ENCODE data around the gene B3GNT8.

The B3GNT8 gene

DNA sequence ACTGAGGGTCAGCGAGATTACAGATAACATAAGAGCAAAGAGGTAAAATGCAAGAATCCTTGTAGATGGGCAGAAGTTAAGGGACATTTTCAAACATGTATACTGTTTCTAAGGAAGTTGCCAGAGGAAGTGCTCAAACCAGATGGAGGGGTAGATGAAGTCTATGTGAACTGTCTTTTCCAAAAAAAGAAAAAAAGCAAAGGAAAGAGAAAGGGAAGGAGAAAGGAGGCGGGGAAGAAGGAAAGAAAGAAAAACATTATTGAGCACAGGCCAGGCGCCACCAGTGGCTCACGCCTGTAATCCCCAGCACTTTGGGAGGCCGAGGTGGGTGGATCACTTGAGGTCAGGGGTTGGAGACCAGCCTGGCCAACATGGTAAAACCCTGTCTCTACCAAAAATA is 7.3 kb upstream of the B3GNT8 start:
- peaks cover 28% of the 10 kb centered on the region for H3K36me3 ChIP-seq (ENCODE audit: control insufficient read depth, low read depth, low read length)
- no peaks in the 10 kb centered on the region for H3K9me3 ChIP-seq (ENCODE audit: control insufficient read depth, low read depth, low read length)
- H3K27me3 ChIP-seq (ENCODE audit: control insufficient read depth, insufficient read depth, low read length), result no peaks in the 10 kb centered on the region
- no peaks in the 10 kb centered on the region for H3K4me1 ChIP-seq (ENCODE audit: control insufficient read depth, low read depth, low read length)
- no peak overlapping the region for H3K4me3 ChIP-seq (ENCODE audit: low read length)
- H3K9ac ChIP-seq (ENCODE audit: low read length), result no peak overlapping the region
- no peak overlapping the region for H3K27ac ChIP-seq (ENCODE audit: low read length)

DNA sequence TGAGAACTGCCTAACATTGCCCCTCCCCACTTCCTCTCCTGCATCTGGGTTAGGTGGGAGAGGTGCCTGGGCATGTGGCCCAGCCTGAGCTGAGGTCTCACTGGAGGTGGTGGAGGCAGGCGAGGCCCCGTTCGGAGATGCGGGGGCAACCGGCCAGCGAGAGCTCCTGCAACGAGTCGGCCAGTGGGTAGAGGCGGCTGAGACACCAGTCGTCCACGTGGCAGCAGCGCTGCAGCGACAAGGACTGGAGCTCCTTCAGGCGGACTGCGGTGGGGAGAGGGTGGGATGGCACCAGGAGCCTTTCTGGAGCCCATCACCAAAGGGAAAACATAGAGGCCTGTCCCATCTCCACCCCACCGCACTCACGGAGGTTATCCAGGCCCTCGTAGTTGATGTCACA is 6.0 kb upstream of the B3GNT8 start:
- H3K9me3 ChIP-seq (ENCODE audit: control insufficient read depth, low read depth, low read length), result no peaks in the 10 kb centered on the region
- peaks cover 28% of the 10 kb centered on the region for H3K36me3 ChIP-seq (ENCODE audit: control insufficient read depth, low read depth, low read length)
- H3K4me1 ChIP-seq (ENCODE audit: control insufficient read depth, low read depth, low read length), result no peaks in the 10 kb centered on the region
- no peak overlapping the region for H3K4me3 ChIP-seq (ENCODE audit: low read length)
- no peak overlapping the region for H3K9ac ChIP-seq (ENCODE audit: low read length)
- H3K27me3 ChIP-seq (ENCODE audit: control insufficient read depth, insufficient read depth, low read length), result no peaks in the 10 kb centered on the region
- H3K27ac ChIP-seq (ENCODE audit: low read length), result no peak overlapping the region

DNA sequence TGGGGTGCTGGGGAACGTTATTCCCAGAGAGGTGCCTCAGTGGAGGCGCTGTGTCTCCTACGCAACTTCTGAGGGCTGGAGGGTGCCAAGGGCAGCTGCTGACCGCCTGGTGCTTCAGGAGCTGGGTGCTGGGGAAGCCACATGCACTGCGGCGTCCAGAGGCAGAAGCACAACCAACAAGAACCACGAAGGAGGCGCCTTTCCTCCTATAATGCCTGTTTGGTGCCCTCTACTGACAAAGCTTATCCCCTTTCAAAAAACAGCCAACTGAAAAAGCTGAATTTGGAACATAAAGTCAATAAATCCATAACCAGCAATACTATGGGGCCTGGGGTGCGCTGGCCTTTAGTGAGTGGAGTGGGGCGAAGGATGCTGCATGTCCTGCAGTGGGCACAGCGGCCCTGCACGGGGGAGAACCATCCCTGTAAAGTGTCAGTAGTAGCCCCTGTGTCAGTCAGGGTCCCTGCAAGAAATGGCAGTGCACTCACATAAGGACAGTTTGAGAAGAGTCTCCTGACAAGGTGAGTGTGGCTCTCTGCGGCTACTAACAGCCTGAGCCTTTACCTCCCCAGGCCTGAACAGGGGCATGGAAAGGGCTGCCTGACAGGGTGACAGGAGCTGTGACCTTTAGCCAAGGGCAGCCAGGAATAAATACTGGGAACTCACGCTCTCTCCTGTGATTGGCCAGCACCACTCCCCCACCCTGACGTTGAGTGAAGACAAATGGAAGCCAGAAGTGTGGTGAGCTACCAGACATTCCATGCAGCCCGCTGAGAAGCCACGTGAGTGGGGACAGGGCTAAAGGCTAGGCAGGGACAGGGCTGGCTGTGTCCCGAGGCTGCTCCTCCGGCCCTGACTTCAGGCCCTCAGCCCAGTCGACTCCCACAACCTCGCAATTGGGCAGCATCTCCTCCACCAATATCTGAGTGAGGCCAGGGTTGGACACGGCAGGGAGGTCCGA is 4.5 kb upstream of the B3GNT8 start:
- Histone ChIP-seq H3K4me1 (ENCODE audit: control insufficient read depth, low read depth, low read length) (peaks cover 4% of the 10 kb centered on the region), H3K36me3 (ENCODE audit: control insufficient read depth, low read depth, low read length) (peaks cover 28% of the 10 kb centered on the region), H3K9me3 (ENCODE audit: control insufficient read depth, low read depth, low read length) (no peaks in the 10 kb centered on the region), H3K27me3 (ENCODE audit: control insufficient read depth, insufficient read depth, low read length) (no peaks in the 10 kb centered on the region), H3K4me3 (ENCODE audit: low read length) (no peak overlapping the region), H3K27ac (ENCODE audit: low read length) (no peak overlapping the region), H3K9ac (ENCODE audit: low read length) (no peak overlapping the region)

DNA sequence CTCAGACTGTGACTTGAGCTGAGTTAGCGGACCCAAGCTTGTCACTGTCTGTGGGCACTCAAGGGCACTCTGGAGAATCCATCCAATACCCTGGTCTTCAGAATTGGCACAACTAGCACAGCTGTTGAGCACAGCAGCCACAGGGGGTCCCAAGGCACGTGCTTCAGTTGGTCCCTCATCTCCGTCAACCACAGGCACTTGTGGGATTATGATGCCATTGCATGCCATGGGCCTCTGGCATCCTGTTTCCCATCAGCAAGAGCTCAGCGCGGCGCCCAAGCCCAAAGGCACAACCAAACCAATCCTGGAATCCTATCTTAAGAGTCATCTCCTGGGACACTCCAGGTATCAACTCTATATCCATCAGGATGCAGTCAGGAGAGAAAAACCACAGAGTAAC is 3.7 kb upstream of the B3GNT8 start:
- H3K4me1 ChIP-seq (ENCODE audit: control insufficient read depth, low read depth, low read length), result peaks cover 5% of the 10 kb centered on the region
- no peak overlapping the region for H3K9ac ChIP-seq (ENCODE audit: low read length)
- peaks cover 28% of the 10 kb centered on the region for H3K36me3 ChIP-seq (ENCODE audit: control insufficient read depth, low read depth, low read length)
- no peak overlapping the region for H3K4me3 ChIP-seq (ENCODE audit: low read length)
- H3K27me3 ChIP-seq (ENCODE audit: control insufficient read depth, insufficient read depth, low read length), result no peaks in the 10 kb centered on the region
- H3K27ac ChIP-seq (ENCODE audit: low read length), result no peak overlapping the region
- H3K9me3 ChIP-seq (ENCODE audit: control insufficient read depth, low read depth, low read length), result no peaks in the 10 kb centered on the region

DNA sequence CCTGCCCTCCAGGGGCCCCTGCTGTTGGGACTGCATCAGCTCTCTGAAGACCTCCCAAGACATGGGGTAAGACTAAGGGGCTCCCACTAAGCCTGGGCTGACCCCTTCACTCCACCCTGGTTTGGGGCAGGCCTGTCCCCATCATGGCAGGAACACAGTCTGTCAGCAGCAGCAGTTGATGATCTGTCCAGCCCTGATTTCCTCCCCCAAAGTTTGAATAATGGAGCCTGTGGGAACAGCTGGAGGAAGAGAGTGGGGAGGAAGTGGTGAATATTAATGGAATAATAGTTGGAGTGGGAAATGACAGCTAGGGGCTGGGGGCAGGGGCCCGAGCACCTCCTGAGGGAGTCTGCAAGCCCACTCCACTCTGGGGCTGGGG is 1.3 kb upstream of the B3GNT8 start:
- Histone ChIP-seq H3K4me1 (ENCODE audit: control insufficient read depth, low read depth, low read length) (peaks cover 5% of the 10 kb centered on the region), H3K4me3 (ENCODE audit: low read length) (peak overlapping the region; percentile 62), H3K36me3 (ENCODE audit: control insufficient read depth, low read depth, low read length) (peaks cover 28% of the 10 kb centered on the region)

DNA sequence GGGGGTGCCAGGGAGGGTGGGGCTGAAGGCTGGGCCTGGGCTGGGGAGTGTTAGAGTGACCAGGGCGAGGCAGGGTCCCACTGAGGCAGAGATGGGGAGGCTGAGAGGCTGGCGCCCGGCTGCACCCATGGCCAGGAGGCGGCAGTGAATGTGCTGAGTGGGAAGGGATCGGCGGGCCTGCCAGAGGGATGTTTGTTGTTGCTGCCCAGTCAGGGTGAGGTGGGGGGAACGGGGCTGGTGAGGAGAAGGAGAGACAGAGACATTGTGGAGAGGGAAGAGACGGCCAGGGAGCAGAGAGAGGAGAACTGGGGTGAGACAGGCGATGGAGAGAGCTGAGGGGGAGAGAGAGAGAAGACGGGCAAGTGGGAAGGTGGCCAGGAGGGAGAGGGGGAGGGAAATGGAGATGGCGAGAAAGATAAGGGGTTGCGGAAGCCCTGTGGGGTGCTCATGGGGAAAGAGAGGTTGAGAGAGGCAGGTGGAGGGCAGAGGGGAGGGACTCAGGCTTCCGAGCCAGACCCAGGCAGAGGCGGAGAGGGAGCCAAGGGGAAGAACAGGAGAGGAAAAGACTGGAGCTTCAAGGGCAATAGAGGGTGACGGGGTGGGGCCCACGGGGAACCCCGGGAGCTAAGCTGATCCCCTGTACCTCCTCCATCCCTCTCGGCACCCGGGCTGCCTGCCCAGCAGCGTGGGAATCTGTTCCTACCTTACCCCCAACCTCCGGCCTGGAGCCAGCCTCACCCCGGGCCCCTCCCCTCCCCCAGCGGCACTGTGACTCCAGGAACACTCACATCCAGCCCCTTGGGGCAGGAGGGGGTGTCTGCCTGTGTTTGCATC is 690 bp upstream of the B3GNT8 start:
- Histone ChIP-seq H3K9ac (ENCODE audit: low read length) (peak overlapping the region; percentile 25), H3K9me3 (ENCODE audit: control insufficient read depth, low read depth, low read length) (no peaks in the 10 kb centered on the region), H3K27ac (ENCODE audit: low read length) (no peak overlapping the region), H3K4me3 (ENCODE audit: low read length) (peak overlapping the region; percentile 62), H3K4me1 (ENCODE audit: control insufficient read depth, low read depth, low read length) (peaks cover 5% of the 10 kb centered on the region), H3K36me3 (ENCODE audit: control insufficient read depth, low read depth, low read length) (peaks cover 23% of the 10 kb centered on the region), H3K27me3 (ENCODE audit: control insufficient read depth, insufficient read depth, low read length) (no peaks in the 10 kb centered on the region)

More for the DNA sequence above, 1.3 kb upstream of the B3GNT8 start:
- Histone ChIP-seq H3K27ac (ENCODE audit: low read length) (no peak overlapping the region), H3K27me3 (ENCODE audit: control insufficient read depth, insufficient read depth, low read length) (no peaks in the 10 kb centered on the region), H3K9ac (ENCODE audit: low read length) (no peak overlapping the region), H3K9me3 (ENCODE audit: control insufficient read depth, low read depth, low read length) (no peaks in the 10 kb centered on the region)

DNA sequence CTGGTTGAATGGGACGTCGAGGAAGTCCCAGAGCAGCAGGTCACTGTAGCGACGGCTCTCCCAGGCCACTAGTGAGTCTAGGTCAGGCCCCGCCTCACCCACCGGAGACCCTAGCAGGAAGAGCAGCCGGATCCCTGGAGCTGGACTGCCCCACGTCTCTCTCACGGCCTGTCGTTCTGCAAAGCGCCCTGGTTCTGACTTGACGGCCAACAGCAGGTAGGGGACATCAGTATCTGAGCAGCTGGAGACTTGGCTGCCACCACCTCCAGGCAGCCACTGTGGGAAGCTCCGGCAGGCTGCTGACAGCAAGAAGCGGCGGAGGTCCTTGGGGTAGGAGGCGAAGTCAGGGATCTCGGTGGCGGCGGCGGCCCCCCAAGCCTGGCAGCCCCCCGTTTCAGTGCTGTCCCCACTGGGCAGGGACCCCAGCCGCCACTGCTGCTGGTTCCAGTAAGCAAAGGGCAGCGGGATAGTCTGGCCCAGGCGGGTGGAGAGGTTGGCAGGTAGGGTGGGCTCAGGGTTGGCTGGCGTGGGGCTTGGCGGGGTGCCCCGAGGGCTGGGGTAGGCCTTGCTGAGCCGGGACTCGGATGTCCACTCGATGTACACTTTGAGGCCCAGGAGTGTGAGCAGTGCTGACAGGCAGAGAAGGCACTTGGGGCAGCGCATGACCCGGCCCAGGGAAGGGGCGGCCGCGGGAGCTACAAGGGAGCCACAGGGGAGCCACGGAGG is 895 bp downstream of the B3GNT8 start:
- peak overlapping the region; percentile 68 for H3K4me3 ChIP-seq (ENCODE audit: low read length)
- H3K4me1 ChIP-seq (ENCODE audit: control insufficient read depth, low read depth, low read length), result peaks cover 5% of the 10 kb centered on the region
- no peaks in the 10 kb centered on the region for H3K9me3 ChIP-seq (ENCODE audit: control insufficient read depth, low read depth, low read length)
- H3K9ac ChIP-seq (ENCODE audit: low read length), result no peak overlapping the region
- no peaks in the 10 kb centered on the region for H3K27me3 ChIP-seq (ENCODE audit: control insufficient read depth, insufficient read depth, low read length)
- H3K27ac ChIP-seq (ENCODE audit: low read length), result no peak overlapping the region
- H3K36me3 ChIP-seq (ENCODE audit: control insufficient read depth, low read depth, low read length), result peaks cover 7% of the 10 kb centered on the region

DNA sequence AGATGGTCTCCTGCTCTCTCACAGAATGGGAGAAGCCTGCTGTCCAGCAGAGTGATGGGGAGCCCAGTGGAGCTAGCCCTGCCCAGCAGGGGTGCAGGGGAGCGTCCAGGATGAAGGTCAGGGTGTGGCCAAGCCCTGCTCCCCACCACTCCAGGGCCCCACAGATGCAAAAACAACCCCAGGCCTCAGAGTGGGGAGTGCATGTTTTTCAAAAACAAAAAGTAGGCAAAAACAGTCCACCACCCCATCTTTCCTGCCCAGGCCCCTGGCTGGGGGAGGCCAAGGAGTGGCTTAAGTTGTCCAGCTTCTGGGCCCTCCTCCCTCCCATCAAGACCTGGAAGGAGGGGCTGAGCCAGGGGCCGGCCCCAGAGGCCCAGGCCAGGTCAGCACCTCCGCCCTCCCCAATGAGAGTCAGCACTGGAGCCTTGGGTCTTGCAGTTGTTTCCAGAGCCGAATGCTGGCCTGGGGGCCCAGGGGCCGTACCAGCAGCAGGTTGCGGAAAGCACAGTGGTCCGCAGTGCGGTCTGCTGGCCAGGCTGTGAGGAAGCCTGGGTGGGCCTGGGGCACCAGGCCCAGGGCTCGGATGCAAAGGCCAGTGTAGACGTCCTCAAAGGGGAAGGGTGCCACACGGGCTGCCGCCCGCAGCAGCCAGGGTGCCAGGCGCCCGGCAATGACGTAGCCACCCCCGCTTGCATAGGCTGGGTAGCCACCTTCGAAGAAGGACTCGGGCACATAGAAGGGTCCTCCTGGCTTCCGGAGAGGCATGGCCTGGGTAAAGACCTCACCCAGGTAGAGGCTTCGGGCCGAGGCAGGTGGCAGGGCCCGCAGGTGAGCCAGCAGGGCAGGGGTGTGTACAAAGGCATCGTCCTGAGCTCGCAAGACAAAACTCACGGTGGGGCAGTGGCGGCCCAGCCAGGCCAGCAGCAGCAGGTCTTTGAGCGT is 1.7 kb downstream of the B3GNT8 start:
- no peak overlapping the region for H3K9ac ChIP-seq (ENCODE audit: low read length)
- H3K27me3 ChIP-seq (ENCODE audit: control insufficient read depth, insufficient read depth, low read length), result no peaks in the 10 kb centered on the region
- H3K36me3 ChIP-seq (ENCODE audit: control insufficient read depth, low read depth, low read length), result peaks cover under 1% of the 10 kb centered on the region
- no peak overlapping the region for H3K27ac ChIP-seq (ENCODE audit: low read length)
- peaks cover 5% of the 10 kb centered on the region for H3K4me1 ChIP-seq (ENCODE audit: control insufficient read depth, low read depth, low read length)
- H3K9me3 ChIP-seq (ENCODE audit: control insufficient read depth, low read depth, low read length), result no peaks in the 10 kb centered on the region
- no peak overlapping the region for H3K4me3 ChIP-seq (ENCODE audit: low read length)

DNA sequence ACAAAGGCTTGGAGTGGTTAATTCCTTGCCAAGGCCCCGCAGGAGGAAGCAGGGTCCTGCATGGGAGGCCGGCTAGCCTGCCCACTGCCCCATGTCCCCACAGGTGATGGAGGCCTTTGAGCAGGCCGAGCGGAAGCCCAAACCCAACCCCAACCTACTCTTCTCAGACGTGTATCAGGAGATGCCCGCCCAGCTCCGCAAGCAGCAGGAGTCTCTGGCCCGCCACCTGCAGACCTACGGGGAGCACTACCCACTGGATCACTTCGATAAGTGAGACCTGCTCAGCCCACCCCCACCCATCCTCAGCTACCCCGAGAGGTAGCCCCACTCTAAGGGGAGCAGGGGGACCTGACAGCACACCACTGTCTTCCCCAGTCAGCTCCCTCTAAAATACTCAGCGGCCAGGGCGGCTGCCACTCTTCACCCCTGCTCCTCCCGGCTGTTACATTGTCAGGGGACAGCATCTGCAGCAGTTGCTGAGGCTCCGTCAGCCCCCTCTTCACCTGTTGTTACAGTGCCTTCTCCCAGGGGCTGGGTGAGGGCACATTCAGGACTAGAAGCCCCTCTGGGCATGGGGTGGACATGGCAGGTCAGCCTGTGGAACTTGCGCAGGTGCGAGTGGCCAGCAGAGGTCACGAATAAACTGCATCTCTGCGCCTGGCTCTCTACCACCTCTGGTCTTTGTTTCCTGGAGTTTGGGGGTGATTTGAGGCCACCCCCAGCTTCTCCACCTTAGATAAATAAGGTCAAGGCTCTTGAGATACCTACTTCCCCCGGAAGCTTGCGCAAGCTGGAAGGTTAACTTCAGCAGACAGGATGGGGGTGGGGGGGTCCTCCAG is 2.6 kb downstream of the B3GNT8 start:
- Histone ChIP-seq H3K4me1 (ENCODE audit: control insufficient read depth, low read depth, low read length) (peaks cover 5% of the 10 kb centered on the region), H3K36me3 (ENCODE audit: control insufficient read depth, low read depth, low read length) (peaks cover 6% of the 10 kb centered on the region), H3K27me3 (ENCODE audit: control insufficient read depth, insufficient read depth, low read length) (no peaks in the 10 kb centered on the region), H3K9me3 (ENCODE audit: control insufficient read depth, low read depth, low read length) (no peaks in the 10 kb centered on the region), H3K4me3 (ENCODE audit: low read length) (no peak overlapping the region), H3K9ac (ENCODE audit: low read length) (no peak overlapping the region), H3K27ac (ENCODE audit: low read length) (no peak overlapping the region)

DNA sequence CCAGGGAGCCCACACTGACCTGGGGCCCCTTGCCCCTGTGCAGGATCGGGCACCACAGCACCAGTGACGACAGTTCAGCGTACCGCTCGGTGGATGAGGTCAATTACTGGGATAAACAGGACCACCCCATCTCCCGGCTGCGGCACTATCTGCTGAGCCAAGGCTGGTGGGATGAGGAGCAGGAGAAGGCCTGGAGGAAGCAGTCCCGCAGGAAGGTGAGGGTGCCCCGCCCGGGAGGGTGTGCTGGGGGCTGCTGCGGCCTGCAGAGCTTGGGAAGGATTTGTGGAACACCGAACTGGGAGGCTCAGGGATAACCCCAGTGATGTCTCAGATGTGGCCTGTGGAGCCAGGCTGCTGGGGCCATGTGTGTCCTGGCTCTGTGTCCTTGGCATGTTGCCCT is 4.2 kb downstream of the B3GNT8 start:
- Histone ChIP-seq H3K9me3 (ENCODE audit: control insufficient read depth, low read depth, low read length) (no peaks in the 10 kb centered on the region), H3K36me3 (ENCODE audit: control insufficient read depth, low read depth, low read length) (peaks cover 9% of the 10 kb centered on the region), H3K4me1 (ENCODE audit: control insufficient read depth, low read depth, low read length) (peaks cover 5% of the 10 kb centered on the region), H3K27me3 (ENCODE audit: control insufficient read depth, insufficient read depth, low read length) (no peaks in the 10 kb centered on the region), H3K27ac (ENCODE audit: low read length) (no peak overlapping the region), H3K4me3 (ENCODE audit: low read length) (no peak overlapping the region), H3K9ac (ENCODE audit: low read length) (no peak overlapping the region)
